ENCODE measurements around the gene SLC2A1.
"Not testable (repeated sequence)": the region's sequence is repeated elsewhere in the genome, so short reads cannot be mapped to it uniquely, and the experiment has no call there.

Gene SLC2A1

GRCh38 chr1:42927274-42927841 lies 31.3 kb downstream of the SLC2A1 start:
- DNase-seq = no peak

GRCh38 chr1:42926879-42927242 lies 31.8 kb downstream of the SLC2A1 start:
- DNase-seq = no peak

- no peak for DNase-seq
These were observed 32.3 kb downstream of the SLC2A1 start for GRCh38 chr1:42926235-42926878.

- DNase-seq = no peak
These were observed 33.6 kb downstream of the SLC2A1 start for GRCh38 chr1:42924851-42925760.

- peak; percentile 92 for DNase-seq
These were observed 34.4 kb downstream of the SLC2A1 start for GRCh38 chr1:42924082-42924850.

- DNase-seq = no peak
These were observed 35.1 kb downstream of the SLC2A1 start for GRCh38 chr1:42923367-42924081.

GRCh38 chr1:42922687-42923366 lies 35.8 kb downstream of the SLC2A1 start:
- no peak for DNase-seq

GRCh38 chr1:42921769-42922168 lies 36.9 kb downstream of the SLC2A1 start:
- no peak for DNase-seq

- DNase-seq = not testable (repeated sequence)
These were observed 39.0 kb downstream of the SLC2A1 start for GRCh38 chr1:42919651-42920050.

- no peak for DNase-seq
These were observed 41.5 kb downstream of the SLC2A1 start for GRCh38 chr1:42917241-42917495.

GRCh38 chr1:42915456-42915855 lies 43.2 kb downstream of the SLC2A1 start:
- no peak for DNase-seq

GRCh38 chr1:42914092-42914627 lies 44.5 kb downstream of the SLC2A1 start:
- DNase-seq = no peak

GRCh38 chr1:42913426-42914091 lies 45.1 kb downstream of the SLC2A1 start:
- DNase-seq = no peak

GRCh38 chr1:42910985-42911384 lies 47.7 kb downstream of the SLC2A1 start:
- no peak for DNase-seq

GRCh38 chr1:42908046-42908445 lies 50.6 kb downstream of the SLC2A1 start:
- DNase-seq = no peak

GRCh38 chr1:42904434-42904833 lies 54.2 kb downstream of the SLC2A1 start:
- no peak for DNase-seq

GRCh38 chr1:42899960-42900359 lies 58.7 kb downstream of the SLC2A1 start:
- DNase-seq = not testable (repeated sequence)

GRCh38 chr1:42891465-42892138 lies 67.1 kb downstream of the SLC2A1 start:
- no peak for DNase-seq

- DNase-seq = no peak
These were observed 69.4 kb downstream of the SLC2A1 start for GRCh38 chr1:42889264-42889663.

GRCh38 chr1:42888013-42888633 lies 70.5 kb downstream of the SLC2A1 start:
- no peak for DNase-seq
